A673 (cell line): ENCODE measurements around the gene STH.

Experiments used
- EZH2 ChIP-seq: fragments of 200-600 bp; sonication (generic); IDR thresholded peaks from 2 replicates; pipeline ENCODE4 v1.6.1; 2017; ENCODE audit warnings: borderline replicate concordance, low read depth, mild to moderate bottlenecking, mixed read lengths, antibody characterized with exemption, low read length; ENCODE audit not compliant: poor library complexity, severe bottlenecking
- TF ChIP-seq, protein P1 (sequence below): fragments of 300-800, 200-600 bp; sonication (generic); conservative IDR thresholded peaks from 2 replicates; pipeline ENCODE4 v1.5.1; 2017; ENCODE audit warnings: low read depth, mild to moderate bottlenecking, antibody characterized with exemption, low read length, moderate library complexity, mixed read lengths

DNA sequence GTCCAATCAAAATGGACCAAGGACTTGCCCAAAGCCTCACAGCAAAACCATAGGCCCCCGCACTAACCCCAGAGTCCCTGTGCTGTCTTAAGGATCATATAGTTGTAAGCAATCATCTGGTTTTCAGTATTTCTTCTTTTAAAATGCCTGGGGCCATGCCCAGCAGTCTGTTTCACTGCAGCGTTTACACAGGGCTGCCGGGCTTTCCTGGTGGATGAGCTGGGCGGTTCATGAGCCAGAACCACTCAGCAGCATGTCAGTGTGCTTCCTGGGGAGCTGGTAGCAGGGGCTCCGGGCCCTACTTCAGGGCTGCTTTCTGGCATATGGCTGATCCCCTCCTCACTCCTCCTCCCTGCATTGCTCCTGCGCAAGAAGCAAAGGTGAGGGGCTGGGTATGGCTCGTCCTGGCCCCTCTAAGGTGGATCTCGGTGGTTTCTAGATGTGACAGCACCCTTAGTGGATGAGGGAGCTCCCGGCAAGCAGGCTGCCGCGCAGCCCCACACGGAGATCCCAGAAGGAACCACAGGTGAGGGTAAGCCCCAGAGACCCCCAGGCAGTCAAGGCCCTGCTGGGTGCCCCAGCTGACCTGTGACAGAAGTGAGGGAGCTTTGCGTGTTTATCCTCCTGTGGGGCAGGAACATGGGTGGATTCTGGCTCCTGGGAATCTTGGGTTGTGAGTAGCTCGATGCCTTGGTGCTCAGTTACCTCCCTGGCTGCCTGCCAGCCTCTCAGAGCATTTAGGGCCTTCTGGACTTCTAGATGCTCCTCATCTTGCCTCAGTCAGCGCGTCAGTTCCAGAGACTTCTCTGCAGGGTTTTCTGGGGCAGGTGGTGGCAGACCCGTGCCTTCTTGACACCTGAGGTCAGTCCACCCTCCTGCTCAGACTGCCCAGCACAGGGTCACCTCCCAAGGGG is 24.8 kb upstream of the STH start:
- TF ChIP-seq, protein P1, sequence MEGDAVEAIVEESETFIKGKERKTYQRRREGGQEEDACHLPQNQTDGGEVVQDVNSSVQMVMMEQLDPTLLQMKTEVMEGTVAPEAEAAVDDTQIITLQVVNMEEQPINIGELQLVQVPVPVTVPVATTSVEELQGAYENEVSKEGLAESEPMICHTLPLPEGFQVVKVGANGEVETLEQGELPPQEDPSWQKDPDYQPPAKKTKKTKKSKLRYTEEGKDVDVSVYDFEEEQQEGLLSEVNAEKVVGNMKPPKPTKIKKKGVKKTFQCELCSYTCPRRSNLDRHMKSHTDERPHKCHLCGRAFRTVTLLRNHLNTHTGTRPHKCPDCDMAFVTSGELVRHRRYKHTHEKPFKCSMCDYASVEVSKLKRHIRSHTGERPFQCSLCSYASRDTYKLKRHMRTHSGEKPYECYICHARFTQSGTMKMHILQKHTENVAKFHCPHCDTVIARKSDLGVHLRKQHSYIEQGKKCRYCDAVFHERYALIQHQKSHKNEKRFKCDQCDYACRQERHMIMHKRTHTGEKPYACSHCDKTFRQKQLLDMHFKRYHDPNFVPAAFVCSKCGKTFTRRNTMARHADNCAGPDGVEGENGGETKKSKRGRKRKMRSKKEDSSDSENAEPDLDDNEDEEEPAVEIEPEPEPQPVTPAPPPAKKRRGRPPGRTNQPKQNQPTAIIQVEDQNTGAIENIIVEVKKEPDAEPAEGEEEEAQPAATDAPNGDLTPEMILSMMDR = no peak
- no peak for TF ChIP-seq EZH2
